Stimulated activated CD4-positive, alpha-beta T cell treated with anti-CD3 and anti-CD28 coated beads, Interleukin-15, amount 100 ng/mL, for 1 hour (primary cell): Measurements from ENCODE around the gene CRBN.

Experiments
- DNase-seq, 2 donors: peaks; one replicate each; pipeline ENCODE4 v3.0.0-alpha.2; 2020; ENCODE audit warnings: low read depth in 1 of 2, low spot score in 1 of 2

CRBN gene

DNA sequence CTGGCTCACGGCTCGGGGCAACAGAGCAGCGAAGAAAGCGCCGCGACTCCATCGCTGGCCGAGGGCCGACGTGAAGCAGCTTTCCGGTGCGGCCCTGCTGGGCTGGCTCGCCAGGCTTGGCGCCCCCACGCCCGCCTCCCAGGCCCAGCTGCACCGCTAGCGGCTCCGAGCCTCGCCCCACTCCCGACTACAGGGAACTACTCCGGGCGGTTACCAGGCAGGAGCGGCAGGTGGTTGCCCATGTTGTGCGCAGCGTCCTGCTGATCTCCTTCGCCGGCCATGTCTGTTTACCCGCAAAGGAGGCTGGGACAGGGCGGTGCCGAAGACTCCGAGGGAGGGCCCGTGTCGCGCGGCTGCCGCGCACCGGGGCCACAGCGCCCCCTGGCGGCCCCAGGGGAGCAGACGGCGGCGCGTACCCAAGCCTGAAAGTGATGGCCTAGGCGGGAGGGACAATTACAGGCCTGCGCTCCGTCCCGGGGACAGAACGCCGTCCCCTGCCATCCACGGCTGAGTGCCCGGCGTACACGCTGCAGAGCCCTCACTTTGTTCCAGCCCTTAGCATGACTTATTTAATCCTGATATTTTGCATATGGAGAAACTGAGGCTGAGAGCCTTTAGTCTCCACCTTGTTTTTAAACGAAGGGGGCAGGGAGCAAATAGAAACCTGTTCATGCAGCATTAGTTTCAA is at the start of gene CRBN:
CRBN (minus strand) TSS at position 285 of the 688 bp plus-strand sequence; CDS start at position 281, 4 bp downstream.
- peak; percentile 78 to 83 for DNase-seq

DNA sequence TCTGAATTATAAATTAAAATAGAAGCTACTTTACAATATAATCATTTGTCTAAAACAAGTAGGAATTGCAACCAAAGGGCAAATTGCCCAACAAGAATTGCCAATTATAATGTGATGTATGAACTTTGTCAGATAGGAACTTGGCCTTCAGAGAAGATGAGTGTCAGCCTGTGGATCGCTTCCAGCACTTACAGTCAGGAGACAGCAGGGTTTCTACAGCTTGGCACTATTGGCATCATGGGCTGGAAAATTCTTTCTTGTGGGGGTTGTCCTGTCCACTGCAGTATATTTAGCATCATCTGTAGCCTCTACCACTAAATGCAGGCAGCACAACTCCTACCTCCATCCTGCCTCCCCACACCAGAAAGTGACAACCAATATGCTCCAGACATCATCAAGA is 48.1 kb upstream of the CRBN start:
- DNase-seq = no peak

DNA sequence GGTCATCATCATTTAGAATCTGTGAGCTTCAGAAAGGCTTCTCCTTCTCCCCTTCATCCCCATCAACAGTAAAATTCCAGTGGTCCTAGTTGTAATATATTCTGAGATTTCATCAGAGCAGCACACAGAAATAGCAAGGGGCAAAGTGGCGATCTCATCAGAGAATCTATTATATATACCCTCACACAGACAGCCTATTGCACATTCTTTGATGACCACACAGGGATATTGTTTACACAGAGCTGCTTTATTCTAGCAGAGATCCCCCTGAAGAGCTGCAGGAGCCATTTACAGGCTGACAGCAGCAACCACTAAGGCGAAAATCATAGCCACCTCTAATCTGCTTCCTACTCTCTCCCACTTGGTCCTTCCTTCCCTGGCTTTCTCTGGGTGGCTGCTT is 42.0 kb upstream of the CRBN start:
- no peak for DNase-seq

DNA sequence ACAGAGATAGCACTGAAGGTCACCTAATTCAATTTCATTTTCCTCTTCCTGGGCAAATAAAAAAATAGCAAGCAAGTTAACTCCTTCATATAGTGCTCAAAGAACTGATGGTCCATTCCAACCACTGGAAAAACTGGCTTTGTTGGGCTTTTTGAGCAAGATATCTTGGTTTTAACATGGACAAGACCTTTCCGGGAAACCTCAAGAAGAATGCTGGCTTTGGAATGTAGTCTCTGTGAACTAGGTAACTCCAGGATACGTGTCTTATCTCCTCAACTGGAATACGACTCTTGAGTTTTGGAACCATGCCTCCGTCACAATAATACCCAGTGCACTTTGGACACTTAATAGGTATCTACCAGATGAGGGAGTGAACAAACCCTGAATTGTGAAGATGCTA is 36.9 kb upstream of the CRBN start:
- no peak for DNase-seq

DNA sequence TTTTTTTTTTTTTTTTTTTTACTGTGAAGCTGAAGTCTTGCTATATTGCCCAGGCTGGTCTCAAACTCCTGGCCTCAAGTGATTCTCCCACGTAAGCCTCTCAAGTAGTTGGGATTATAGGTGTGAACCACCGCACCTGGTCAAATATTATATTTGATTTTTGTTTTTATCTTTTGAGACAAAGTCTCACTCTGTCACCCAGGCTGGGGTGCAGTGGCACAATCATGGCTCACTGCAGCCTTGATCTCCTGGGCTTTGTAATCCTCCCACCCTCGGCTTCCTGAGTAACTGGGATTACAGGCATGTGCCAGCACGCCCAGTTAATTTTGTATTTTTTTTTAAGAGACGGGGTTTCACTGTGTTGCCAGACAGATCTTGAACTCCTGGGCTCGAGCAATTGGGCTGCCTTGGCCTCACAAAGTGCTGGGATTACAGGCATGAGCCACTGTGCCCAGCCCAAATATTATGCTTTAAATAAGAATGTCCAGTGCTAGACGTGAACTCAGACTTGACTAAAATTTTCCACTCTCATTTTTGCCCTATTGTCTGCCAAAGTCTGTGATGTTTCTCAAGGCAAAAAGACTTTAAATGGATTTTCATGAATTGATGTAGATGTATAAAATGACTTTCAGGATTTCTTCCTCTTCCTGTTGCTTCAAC is 33.4 kb upstream of the CRBN start:
- no peak for DNase-seq

DNA sequence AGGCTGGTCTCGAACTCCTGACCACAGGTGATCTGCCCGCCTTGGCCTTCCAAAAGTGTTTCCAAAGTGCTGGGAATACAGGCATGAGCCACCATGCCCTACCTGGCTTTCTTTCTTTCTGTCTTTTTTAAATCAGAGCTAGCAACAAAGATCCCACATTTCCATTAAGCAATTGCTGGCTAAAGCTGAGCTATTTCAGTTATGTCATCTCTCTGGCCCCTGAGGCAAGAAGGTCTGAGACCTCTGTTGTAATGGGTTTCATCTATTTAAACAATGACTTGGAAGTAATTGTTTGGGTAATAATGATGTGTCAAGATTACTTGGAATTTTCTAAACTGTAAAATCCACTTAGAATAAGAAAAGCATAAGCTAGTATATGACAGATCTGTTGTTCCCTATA is 30.2 kb upstream of the CRBN start:
- no peak for DNase-seq

DNA sequence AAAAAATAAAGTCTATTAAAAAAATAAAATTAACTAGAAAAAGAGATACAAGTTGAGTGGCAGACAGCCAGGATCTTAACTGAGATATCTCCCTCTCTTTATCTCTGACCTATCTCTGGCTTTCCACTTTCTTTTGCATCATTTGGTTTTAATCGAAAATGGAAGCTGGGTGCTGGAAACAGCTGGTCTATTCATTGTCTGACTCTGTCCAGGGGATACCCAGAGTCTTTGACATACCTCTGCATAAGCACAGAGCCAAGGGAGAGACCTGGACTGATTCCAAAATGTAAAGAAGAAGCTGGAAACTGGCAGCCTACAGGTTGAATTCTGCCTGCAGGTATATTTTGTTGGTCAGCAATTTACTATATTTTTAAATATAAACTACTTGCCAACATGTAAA is 29.6 kb upstream of the CRBN start:
- DNase-seq = no peak

DNA sequence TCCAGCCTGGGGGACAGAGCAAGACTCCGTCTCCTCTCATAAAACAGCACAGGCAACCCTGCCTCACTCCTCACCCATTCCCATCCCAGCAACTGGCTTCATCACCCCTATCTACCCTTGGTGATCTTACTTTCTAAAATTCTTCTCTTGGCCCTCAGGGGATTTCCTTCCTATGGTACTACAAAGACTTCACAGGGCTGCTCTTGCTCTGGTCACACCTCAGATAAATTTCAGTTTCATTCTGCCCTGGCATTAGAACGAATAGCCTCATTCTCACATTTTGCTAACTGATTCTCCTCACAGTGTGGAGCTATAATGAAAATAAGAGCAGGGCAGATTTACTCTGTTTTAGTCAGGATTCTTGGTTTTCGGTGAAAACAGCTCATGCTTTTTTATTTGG is 22.1 kb upstream of the CRBN start:
- no peak for DNase-seq

DNA sequence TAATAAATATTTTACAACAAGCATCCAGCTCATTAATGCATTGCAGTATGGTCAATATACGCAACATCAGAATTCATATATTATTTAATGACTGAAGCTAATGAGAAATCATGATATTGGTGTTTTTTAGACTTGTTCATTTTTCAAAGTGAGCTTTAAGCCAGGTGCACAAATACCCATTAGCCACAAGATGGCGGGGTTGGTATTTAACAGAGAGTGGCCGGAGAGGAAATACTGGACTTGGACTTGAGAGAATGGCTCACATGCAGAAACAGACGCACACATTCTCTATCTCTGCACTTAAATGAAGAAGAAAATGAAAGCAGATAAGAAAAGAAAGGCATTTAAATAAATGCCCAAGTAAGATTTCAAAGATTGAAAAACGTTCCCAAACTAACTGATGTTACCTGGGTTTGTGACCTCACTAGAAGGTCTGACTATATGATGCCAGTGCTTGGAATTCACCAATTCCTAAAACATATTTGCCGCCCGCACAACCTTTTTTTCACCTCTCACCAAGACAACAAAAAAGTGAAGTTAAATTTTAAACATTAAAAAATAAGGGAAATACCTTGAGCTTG is 21.2 kb upstream of the CRBN start:
- no peak for DNase-seq

DNA sequence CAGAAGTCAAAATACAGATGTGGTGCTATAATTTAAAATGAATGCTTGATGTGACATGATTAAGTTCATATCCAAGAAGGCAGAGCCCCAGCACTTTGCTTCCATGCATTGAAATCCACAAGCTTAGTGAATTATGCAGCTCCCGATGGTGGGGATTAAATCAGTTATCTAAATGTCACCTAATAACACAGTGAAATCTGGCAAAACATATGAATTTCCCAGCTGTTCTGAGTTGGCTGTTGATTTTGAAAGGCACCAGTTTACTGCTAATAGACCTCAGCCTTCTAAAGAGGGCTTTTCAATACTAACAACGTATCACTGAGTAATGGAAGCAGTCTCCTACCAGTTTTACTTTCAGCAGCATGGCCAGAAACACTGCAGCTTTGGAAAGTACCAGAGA is 19.8 kb upstream of the CRBN start:
- DNase-seq = no peak

DNA sequence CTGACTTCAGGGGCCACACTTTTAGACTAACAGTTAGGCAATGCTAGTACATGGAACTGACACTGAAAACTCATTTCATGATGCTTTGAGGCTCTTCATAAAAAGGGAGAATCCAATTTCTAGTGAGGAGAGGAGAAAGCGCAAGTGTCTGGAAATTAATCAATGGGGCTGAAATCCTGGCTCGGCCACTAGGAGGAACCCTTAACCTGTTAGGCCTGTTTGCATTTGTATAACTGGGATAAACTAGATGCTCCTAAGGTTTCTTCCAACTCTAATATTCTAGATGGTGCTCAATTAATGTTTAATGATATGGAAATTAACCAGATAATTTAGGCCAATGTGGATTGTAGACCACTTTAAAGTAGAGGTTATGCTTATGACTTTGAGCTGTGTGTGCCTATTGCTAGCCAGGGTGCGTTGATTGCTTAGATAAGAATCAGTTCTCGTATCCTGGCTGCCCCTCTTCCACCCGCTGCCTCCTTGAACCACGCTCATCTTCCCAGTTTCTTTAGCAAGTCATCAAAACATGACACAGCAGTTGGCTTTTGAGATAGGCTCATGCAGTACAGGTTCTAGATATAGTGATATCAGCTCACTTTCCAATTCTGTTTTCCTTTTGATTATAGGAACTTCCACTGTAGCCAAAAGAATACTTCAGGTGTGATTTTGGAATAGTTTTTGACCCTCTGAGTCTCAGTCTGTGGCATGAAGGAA is 16.8 kb upstream of the CRBN start:
- DNase-seq = no peak

DNA sequence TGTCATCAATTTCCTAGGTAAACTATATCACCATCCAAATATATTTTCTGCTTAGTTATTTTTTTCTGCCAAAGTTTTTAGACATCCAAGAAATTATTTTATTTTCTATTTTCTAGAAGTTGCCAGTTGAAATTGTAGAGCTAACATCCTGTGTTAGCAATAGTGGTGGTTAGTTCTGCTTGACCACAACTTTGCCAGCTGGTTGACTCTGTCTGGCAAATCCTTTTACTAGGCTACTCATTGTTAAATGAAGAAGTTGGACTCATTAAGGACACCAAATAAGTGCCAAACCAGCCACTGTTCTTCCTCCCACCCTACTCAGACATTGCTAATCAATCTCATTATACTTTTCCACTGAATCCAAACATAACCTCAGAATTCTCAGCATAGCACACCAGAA is 15.4 kb upstream of the CRBN start:
- no peak for DNase-seq

DNA sequence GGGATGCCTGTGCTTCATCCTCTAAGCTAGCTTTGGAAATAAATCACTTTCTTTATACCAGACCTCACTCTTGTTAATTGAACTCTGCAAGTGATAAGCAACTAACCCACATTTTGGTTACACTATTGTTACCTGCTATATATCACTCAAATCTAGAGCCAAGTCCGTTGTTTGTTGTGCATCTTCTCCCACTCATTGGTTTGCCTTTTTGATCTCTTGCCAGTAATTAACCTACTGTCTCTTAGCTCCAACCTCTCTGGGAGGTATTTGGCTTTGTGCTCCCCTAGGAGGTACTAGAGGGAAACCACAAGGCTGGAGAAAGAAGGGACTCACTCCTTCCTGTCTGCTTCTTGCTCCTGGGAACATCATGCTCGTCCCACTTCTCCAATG is 12.8 kb upstream of the CRBN start:
- DNase-seq = no peak

DNA sequence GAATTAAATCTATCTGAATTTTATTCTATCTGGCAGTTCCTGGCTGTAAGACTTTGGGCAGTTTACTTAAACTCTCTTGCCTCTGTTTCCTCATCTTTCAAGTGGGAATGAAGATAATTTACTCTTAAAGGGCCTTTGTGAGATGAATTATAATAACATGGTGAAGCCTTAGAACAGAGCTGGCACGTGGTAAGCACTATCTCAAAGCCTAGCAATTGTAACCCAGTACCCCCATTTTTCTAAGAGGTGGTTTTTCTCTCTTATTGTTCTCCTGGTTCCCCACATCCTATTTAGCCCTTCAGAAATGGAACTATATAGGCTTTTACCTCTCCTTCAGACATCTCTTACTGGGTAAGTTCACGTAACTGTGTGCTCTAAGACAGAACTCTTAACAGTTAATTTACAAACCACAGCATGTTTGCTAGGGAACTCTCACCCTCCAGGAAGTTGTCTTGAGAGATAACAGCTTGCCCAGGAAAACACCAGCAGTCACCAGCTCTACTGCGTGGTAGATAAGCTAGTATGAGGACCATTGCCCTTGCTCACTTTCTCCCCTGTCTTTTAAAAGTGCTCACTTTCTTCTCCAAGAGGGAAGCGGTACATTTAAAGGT is 12.3 kb upstream of the CRBN start:
- no peak for DNase-seq

DNA sequence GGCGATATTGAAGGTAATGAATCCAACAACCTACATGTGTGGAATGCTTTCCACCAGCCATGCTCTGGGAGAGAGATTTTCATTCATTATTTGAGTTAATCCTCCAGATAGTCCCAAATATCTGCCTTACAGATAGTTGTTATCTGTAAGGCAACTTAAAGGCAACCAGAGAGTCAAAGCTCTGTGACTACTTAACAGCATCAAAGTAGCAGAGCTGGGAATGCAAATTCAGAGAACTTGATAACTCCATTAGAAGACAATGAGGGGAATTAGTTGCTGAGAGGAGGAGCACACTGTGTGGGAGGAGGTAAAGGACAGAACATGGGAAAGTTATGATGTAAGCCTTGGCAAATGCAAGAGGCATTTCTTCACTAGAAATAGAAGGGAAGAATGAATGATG is 10.5 kb upstream of the CRBN start:
- DNase-seq = no peak

DNA sequence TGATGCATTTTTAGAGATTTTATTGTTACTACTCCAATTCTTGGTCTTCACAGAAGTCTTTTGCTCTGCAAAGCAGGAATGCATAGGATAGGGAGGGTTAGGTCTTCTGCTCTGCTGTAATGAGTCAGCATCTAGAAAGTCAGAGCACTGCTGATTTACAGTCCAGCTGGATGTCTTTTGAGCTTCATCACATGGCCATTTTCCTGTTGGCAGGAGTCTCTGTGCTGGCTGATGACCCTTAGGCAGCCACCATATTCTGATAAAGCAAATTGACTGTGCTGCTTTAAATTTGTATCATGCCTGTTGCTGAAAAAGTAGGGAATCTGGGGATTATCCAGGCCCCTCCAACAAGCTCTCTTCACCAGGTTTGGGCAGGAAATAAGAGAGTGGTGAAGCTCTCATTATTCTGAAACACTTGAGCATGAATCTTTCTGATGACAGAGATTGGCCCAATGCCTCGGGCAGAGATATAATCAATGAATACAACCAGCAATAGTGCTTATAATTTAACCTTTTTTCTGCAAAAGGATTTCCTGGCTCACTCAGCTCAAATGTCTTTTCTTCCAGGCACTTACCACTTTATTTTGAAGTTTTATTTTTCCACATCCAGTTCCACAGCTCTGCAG is 9.7 kb upstream of the CRBN start:
- no peak for DNase-seq

DNA sequence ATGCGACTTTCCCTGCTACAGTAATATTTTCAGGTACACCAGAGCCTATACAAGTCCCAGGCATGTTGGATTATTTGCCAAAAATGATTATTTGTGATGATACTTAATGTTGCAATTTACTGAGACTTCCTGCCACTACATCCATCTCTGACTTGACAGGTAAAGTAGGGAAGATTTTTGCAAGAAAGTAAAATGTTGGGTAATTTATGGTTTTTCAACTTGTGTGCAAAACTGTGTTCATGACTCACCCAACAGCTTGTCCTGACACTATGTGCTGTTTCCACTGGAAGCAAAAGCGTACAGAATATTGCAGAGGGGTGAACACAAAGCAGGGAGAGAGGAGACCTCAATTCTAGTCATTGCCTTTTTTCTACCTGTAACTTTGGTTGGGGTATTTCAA is 5.4 kb upstream of the CRBN start:
- DNase-seq = no peak

DNA sequence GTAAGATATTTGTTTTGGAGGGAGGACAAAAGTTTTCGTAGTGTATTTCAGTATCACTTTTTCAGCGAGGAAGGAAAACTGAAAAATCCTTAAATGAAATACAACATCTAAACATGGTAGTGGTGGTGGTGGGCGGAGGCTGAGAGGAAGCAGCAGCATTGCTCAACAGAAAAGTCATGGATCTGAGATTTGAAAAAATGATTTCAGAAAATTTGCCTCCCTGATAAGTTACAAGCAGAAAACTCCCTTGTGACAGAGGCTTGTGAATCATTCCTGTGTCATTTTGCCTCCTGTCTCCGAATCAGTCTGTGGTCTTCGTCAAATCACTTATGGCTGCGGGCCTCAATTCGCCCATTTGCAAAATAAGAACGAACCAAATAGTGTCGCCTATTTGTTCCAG is 965 bp upstream of the CRBN start:
- no peak for DNase-seq

DNA sequence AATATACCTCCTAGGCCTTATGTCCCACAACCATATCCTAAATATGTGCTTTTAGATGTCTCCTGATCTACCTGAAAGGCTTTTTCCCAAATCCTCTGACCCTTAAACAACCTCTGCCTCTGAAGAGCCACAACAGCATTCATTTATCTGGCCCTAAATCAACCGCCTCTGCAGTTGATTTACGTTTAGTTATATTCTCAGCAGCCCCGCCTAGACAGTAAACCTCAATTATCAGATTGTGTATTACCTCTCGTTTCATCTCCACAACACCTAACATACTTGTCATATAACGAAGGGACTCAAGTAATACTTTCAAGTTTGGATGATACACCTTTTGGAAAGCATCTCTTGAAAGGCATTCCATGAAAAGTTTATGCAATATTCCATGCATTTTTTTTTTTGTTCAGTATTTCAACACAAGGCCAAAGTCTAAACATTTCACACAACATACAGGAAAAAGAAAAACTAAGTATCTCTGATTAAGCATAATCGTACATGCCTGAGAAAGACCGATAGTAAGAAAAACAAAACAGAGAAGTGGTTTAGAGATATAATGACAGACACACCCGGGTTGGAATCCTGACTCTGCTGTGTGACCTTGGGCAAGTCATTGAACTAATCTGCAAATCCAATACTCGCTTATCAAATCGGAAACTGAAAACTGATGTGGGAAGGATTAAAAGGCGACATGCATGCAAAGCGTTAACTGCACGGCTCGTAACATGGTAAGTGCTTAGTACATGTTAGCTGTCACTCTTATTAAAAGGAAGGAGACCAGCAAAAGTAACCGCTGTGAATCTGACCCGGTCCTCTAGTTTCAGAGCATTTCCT is 778 bp downstream of the CRBN start:
- no peak for DNase-seq

DNA sequence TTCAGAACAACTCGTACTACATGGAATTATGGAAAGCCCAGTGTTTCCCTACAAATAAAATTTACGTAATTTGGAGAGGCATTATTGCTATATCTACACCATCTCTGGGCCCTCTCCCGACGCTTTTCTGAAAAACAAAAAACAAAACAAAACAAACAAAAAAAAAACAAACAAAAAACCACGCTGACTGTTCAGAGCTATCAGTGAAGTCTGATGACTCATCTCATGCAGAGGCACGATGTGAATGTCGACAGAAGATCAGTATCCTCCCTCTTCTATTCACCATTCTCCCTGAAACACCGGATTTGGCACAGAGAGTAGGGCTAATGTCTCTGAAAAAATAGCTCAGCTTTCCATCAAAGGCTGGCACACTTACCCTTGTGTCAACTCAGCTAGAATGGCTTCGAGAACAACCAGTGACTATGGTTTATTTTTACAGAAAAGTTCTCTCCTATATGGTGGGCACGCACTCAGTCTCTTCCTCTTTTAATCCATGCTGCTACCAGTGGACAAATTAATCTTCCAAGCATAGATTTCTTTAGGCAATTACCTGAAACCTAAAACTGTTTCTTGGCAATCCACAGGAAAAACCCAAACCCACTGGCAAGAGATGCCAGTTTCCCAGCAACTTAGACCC is 1.5 kb downstream of the CRBN start:
- no peak for DNase-seq
